Stimulated activated CD8-positive, alpha-beta memory T cell treated with anti-CD3 and anti-CD28 coated beads, Interleukin-12 subunit alpha, Interleukin-12 subunit beta, amount 100 ng/mL, for 1 hour (primary cell): ENCODE measurements around the gene PTPRE.

ENCODE experiments used
- DNase-seq: peaks from one replicate; pipeline ENCODE4 v3.0.0-alpha.2; 2020; ENCODE audit warnings: low read depth

Gene PTPRE

GRCh38 chr10:128001363-128001745 lies 94.5 kb downstream of the PTPRE start:
- DNase-seq, result no peak

- DNase-seq, result no peak
Observed at GRCh38 chr10:128001849-128002248, 94.9 kb downstream of the PTPRE start.

GRCh38 chr10:128003521-128003920 lies 96.6 kb downstream of the PTPRE start:
- no peak for DNase-seq

- no peak for DNase-seq
Observed at GRCh38 chr10:128005858-128006257, 99.0 kb downstream of the PTPRE start.

- no peak for DNase-seq
Observed at GRCh38 chr10:128007056-128007455, 100.2 kb downstream of the PTPRE start.

- no peak for DNase-seq
Observed at GRCh38 chr10:128007971-128008370, 101.1 kb downstream of the PTPRE start.

GRCh38 chr10:128008521-128009250 lies 101.8 kb downstream of the PTPRE start:
- no peak for DNase-seq

- DNase-seq, result no peak
Observed at GRCh38 chr10:128009372-128010126, 102.6 kb downstream of the PTPRE start.

- DNase-seq, result peak; percentile 79
Observed at GRCh38 chr10:128011059-128011979, 104.4 kb downstream of the PTPRE start.

- DNase-seq, result no peak
Observed at GRCh38 chr10:128013626-128014025, 106.7 kb downstream of the PTPRE start.

- DNase-seq, result no peak
Observed at GRCh38 chr10:128014236-128014635, 107.3 kb downstream of the PTPRE start.

- DNase-seq, result no peak
Observed at GRCh38 chr10:128016423-128017060, 109.6 kb downstream of the PTPRE start.

- no peak for DNase-seq
Observed at GRCh38 chr10:128017822-128018221, 110.9 kb downstream of the PTPRE start.

GRCh38 chr10:128018236-128018635 lies 111.3 kb downstream of the PTPRE start:
- DNase-seq, result no peak

- DNase-seq, result no peak
Observed at GRCh38 chr10:128018691-128019090, 111.8 kb downstream of the PTPRE start.

GRCh38 chr10:128022261-128023196 lies 115.6 kb downstream of the PTPRE start:
- no peak for DNase-seq

- no peak for DNase-seq
Observed at GRCh38 chr10:128024426-128024825, 117.5 kb downstream of the PTPRE start.

GRCh38 chr10:128025437-128025836 lies 118.5 kb downstream of the PTPRE start:
- no peak for DNase-seq

- no peak for DNase-seq
Observed at GRCh38 chr10:128025951-128026350, 119.0 kb downstream of the PTPRE start.

GRCh38 chr10:128026615-128027300 lies 119.9 kb downstream of the PTPRE start:
- DNase-seq, result no peak
